Stimulated activated CD8-positive, alpha-beta memory T cell treated with anti-CD3 and anti-CD28 coated beads, Interleukin-7, amount 100 ng/mL, for 48 hours (primary cell): Measurements from ENCODE around the gene TEKTIP1.
"Not testable (repeated sequence)": the region's sequence is repeated elsewhere in the genome, so short reads cannot be mapped to it uniquely, and the experiment has no call there.

ENCODE experiments used
- DNase-seq, 2 donors: peaks; one replicate each; pipeline ENCODE4 v3.0.0-alpha.2; 2020; ENCODE audit warnings: low read depth in 1 of 2; ENCODE audit errors: extremely low read depth in 1 of 2

Gene TEKTIP1

GRCh38 chr19:3556423-3556977 is 17.5 kb downstream of the TEKTIP1 start:
- DNase-seq = no peak

GRCh38 chr19:3556978-3557460 is 18.0 kb downstream of the TEKTIP1 start:
- DNase-seq = peak; percentile 37 to 47

- DNase-seq = peak; percentile 91 to 92
Measured at GRCh38 chr19:3557461-3558248, 18.7 kb downstream of the TEKTIP1 start, which contains the start of gene MFSD12. MFSD12 (minus strand) TSS chr19:3557586; CDS start chr19:3557403, 183 bp downstream.

GRCh38 chr19:3563709-3564524 is 24.9 kb downstream of the TEKTIP1 start:
- no peak for DNase-seq

GRCh38 chr19:3565139-3565538 is 26.2 kb downstream of the TEKTIP1 start:
- no peak for DNase-seq

- not testable (repeated sequence) for DNase-seq
Measured at GRCh38 chr19:3570042-3570441, 31.1 kb downstream of the TEKTIP1 start.

- DNase-seq = no peak
Measured at GRCh38 chr19:3570606-3571011, 31.6 kb downstream of the TEKTIP1 start.

- peak; percentile 99 to 100 for DNase-seq
Measured at GRCh38 chr19:3572132-3572854, 33.3 kb downstream of the TEKTIP1 start.

- DNase-seq = no peak
Measured at GRCh38 chr19:3572855-3573161, 33.8 kb downstream of the TEKTIP1 start, which contains the start of gene HMG20B. HMG20B (plus strand) TSS chr19:3572944; CDS start chr19:3573310, 366 bp downstream.

GRCh38 chr19:3573162-3573857 is 34.3 kb downstream of the TEKTIP1 start:
- DNase-seq = no peak

GRCh38 chr19:3573858-3574637 is 35.1 kb downstream of the TEKTIP1 start:
- peak; percentile 83 to 97 for DNase-seq

GRCh38 chr19:3575260-3575741 is 36.3 kb downstream of the TEKTIP1 start:
- DNase-seq = no peak

GRCh38 chr19:3575949-3576673 is 37.1 kb downstream of the TEKTIP1 start:
- DNase-seq = no peak

- DNase-seq = no peak
Measured at GRCh38 chr19:3576696-3577443, 37.9 kb downstream of the TEKTIP1 start.

- no peak for DNase-seq
Measured at GRCh38 chr19:3577723-3578344, 38.9 kb downstream of the TEKTIP1 start.

GRCh38 chr19:3578390-3578789 is 39.4 kb downstream of the TEKTIP1 start:
- no peak for DNase-seq

GRCh38 chr19:3580156-3580934 is 41.4 kb downstream of the TEKTIP1 start:
- no peak for DNase-seq
